CD4-positive, alpha-beta T cell treated with Interleukin-17A for 1 hour (primary cell): ENCODE measurements around the gene UTY.
A peak's percentile ranks its signal among the peaks of the same experiment; 100 is the strongest.

Source experiments
- DNase-seq: peaks from one replicate; pipeline ENCODE4 v3.0.0-alpha.2; 2020

The UTY gene

GRCh38 chrY:13398876-13399275, 81.0 kb downstream of the UTY start:
- no peak for DNase-seq

DNA sequence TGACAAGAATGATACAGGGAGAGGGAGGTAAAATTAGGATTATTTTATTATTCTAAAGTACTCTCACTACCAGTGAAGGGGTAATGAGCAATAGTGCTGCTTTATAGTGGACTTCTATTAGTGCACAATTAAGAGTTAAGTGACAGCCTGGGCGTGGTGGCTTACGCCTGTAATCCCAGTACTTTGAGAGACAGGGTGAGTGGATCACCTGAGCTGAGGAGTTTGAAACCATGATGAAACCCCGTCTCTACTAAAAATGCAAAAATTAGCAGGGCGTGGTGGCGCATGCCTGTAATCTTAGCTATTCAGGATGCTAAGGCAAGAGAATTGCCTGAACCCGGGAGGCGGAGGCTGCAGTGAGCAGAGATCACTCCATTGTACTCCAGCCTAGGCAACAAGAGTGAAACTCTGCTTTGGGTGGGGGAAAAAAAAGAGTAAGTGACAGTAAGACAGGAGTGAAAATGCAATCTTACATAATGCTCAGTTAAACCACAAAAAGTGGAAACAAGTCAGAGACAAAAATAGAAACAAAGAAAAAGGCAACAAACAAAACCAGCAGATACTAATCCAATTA, 98.6 kb downstream of the UTY start:
- peak; percentile 27 for DNase-seq

DNA sequence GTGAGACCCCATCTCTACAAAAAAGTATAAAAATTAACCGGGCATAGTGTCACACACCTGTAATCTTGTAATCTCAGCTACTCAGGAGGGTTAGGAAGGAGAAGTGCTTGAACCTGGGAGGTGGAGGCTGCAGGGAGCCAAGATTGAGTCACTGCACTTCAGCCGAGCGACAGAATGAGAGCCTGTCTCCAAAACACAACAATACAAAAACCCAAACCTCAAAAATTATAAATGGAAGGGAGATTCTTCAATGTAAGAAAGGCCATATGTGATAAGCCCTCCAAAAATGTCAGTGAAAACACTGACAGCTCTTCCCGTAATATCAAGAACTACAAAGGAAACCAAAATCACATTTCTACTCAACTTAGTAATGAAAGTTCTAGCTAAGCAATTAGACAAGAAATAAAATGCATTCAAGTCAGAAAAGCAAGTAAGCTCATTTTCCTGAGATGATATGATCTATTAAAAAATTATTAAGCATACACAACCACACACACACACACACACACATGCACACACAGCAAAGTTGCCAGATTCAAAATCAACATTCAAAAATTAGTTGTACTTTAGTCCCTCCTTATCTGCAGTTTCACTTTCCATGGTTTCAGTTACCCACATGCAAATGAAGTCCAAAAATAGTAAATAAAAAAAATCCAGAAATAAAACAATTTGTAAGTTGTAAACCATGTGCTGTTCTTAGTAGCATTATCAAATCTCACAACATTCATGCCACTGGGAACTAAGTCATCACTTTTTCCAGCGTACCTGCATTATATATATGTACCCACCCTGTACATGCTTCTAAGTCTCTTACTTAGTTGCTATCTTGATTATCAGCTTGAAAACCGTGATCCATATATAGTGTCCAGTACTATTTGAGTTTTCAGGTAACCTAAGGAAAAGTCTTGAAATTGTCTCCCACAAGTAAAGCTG, 108.7 kb downstream of the UTY start:
- peak; percentile 32 for DNase-seq

DNA sequence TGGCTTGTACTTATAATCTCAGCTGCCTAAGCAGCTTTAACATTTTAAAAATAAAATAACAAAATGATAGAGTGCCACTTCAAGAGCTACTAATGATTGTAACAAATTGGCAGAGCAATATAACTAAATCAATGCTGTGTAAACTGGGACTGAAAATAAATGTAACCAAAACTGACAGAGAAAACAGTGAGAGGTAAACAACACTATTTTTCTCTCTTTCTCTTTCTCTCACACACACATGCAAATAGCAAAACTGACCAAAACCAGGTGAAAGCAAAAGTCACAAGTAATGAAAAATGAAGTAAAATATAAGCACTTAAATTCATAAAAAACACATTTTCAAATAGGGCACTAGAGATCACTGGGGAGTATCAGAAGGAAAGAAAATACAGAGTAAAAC, 109.6 kb downstream of the UTY start:
- DNase-seq = no peak

DNA sequence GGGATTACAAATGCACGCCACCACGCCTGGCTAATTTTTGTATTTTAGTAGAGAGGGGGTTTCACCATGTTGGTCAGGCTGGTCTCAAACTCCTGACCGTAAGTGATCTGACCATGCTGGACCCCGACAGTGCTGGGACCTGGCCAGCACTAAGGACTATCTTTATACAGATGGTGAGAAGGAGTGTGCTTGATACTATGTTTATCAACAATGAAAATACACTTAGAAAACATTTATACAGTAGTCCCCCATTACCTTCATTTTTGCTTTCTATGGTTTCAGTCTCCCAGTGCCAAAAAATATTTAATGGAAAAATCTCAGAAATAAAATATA, 111.4 kb downstream of the UTY start:
- DNase-seq = no peak

GRCh38 chrY:13363641-13364040, 116.2 kb downstream of the UTY start:
- DNase-seq = no peak

DNA sequence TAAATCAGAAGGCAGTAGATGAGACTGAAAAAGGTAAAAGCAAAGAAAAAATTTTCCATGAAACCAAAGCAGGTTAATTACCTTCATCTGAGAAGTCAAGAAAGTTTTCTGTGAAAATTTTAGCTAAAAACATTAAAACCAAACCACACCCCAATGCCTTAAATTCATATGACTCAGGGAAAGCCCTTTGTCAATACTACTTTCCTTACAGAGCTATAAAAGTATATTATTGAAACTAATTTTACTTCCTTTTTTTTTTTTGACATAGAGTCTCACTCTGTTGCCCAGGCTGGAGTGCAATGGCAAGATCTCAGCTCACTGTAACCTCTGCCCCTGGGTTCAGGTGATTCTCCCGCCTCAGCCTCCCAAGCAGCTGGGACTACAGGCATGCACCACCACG, 117.2 kb downstream of the UTY start:
- no peak for DNase-seq

GRCh38 chrY:13361656-13362636, 117.9 kb downstream of the UTY start:
- DNase-seq = no peak

DNA sequence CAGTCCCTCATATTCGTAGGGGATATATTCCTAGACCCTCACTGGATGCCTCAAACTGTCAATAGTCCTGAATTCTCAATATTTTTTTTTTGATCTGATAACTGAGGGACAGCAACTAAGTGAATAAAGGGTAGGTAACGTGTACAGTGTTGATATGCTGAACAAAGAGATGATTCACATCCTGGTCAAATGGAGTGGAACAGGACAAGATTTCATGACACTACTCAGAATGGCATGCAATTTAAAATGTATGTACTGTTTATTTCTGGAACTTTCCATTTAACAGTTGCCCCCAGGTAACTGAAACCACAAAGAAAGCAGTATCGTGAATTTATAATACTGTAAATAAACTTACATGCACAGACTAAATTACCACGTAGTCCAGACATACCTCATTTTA, 128.4 kb downstream of the UTY start:
- no peak for DNase-seq

GRCh38 chrY:13347106-13347505, 132.7 kb downstream of the UTY start:
- DNase-seq = no peak

- DNase-seq = no peak
Observed at GRCh38 chrY:13345549-13345948, 134.3 kb downstream of the UTY start.

GRCh38 chrY:13343307-13343946, 136.4 kb downstream of the UTY start:
- DNase-seq = peak; percentile 44

DNA sequence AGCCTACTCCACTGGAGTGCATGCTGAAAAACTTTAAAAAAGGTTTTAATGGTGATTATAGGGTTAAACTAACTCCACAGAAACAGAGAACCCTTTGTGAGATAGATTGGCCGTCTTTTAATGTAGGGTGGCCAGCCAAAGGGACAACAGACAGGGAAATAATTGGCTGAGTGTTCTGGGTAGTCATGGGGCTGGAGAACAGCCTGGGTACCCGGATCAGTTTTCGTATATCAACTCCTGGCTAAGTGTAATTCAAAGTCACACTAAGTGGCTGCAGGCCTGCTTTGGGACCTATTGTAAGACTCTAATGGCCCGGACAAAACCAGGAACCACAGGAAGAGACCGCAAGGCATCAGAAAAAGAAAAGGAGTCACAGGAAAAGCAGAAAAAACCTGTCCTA, 139.9 kb downstream of the UTY start:
- no peak for DNase-seq

DNA sequence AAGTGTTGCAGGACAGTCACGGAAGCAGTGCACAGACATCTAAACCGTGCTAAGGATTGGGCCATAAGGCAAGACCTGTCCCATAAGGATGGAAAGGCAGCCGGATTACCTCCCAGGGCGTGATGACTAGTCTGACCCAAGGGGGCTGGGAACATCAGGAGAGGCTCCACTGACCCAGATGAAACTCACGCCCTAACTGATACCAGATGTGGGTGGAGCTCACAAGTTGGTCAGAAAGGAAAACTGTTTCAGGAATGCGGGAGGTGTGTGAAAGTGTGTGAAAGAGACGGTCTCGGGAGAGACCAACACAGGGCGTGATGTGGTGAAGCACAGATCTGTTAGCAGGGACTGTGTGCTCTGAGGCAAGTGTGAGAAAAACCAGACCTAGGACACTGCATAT, 140.5 kb downstream of the UTY start:
- DNase-seq = no peak

GRCh38 chrY:13338711-13339110, 141.1 kb downstream of the UTY start:
- DNase-seq = no peak

- no peak for DNase-seq
Observed at GRCh38 chrY:13337934-13338333, 141.9 kb downstream of the UTY start.

DNA sequence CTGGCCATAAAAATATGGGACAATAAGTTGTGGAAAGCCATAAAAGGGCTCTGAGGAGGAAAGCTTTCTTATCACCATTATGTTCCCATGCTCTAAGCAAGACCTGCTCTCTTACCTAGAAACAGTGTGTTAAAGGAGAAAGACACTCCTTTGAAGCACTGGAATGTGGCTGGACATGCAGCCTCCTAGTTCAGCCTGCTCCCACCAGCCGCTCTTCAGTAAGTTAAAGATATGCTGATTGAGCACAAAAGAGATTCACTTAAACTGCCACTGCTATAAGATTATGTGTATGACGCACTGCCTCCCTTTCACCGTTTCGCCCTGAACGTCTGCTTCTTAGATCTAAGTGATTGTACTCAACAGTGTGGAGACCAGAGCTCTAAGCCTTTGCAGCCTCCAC, 146.0 kb downstream of the UTY start:
- no peak for DNase-seq

DNA sequence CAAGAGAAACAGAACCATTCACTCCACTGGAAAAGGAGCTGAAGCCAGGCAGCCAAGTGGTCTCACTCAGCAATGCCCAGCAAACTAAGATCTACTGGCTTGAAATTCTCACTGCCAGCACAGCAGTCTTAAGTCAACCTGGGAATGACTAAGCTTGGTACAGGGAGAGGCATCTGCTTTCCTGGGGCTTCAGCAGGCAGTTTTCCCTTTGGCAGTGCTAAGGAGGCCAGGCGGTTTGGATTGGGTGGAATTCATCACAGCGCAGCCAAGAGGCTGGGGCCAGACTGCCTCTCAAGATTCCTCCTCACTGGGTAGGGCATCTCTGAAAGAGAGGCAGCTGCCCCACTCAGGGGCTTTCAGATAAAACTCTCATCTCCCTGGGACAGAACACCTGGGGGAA, 149.2 kb downstream of the UTY start:
- DNase-seq = no peak

DNA sequence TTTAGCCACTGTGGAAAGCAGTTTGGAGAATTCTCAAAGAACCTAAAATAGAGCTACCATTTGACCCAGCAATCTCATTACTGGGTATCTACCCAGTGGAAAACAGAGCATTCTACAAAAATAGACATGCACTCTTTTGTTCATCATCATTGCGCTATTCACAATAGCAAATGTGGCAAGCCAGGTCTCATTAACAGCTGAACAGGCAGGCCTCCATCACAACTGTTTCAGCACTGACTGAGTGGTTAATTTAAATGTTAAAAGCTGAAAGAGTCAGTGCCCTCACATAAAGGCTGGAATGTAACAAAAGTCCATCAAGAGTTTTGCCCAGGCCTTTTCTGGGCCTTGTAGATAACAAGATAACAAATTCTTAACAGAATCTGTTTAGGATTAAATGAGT, 166.9 kb downstream of the UTY start:
- no peak for DNase-seq

DNA sequence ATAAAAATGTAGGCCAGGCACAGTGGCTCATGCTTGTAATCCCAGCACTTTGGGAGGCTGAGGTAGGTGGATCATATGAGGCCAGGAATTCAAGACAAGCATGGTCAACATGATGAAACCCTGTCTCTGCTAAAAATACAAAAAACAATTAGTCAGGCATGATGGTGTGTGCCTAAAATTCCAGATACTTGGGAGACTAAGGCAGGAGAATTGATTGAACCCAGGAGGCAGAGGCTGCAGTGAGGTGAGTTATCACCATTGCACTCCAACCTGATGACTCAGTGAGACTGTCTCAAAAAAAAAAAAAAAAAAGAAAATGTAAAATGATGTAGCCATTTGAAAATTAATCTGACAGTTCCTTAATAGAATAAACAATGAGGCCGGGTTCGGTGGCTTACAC, 171.9 kb downstream of the UTY start:
- DNase-seq = no peak

DNA sequence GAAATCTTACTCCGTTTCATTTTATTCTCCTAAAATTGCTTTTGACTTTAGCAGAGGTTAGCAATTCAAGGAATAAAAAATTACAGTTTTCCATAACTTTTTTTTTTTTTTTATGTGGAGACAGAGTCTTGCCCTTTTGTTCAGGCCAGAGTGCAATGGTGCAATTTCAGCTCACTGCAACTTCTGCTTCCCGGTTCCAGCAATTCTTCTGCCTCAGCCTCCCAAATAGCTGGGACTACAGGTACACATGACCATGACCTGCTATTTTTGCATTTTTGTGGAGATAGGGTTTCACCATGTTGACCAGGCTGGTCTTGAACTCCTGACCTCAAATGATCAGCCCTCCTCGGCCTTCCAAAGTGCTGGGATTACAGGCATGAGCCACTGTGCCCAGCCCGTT, 179.0 kb downstream of the UTY start:
- no peak for DNase-seq

GRCh38 chrY:13299411-13299810, 180.4 kb downstream of the UTY start:
- DNase-seq = no peak
